Renal cortex interstitium (tissue), 11 donors: ENCODE measurements around the gene HOXD10. TPM values are rescaled to one million over a fixed set of nuclear protein-coding genes. Genes with fewer than 3 reads are reported as not detected.

ENCODE experiments used
- DNase-seq, 11 donors: peaks; one replicate each; pipeline ENCODE4 v3.0.0-alpha.2; 2013; ENCODE audit warnings: low read depth in 9 of 11, low spot score in 4 of 11; ENCODE audit errors: extremely low read depth in 1 of 11
- polyA plus RNA-seq, 3 donors: library from polyadenylated mRNA; unstranded; fragments of 120-200 nt; gene quantifications; one replicate each; pipeline ENCODE4 v1.2.1, GENCODE V29; 2013; ENCODE audit not compliant: insufficient read length in 3 of 3

HOXD10 gene
- polyA plus RNA-seq, 3 donors: 163 to 188 (median 178) TPM

- DNase-seq: no peak
Observed at GRCh38 chr2:176164201-176164600, 47.6 kb downstream of the HOXD10 start.

- peak in 1 of 11 donors; percentile 84 for DNase-seq
Observed at GRCh38 chr2:176164611-176165369, 48.2 kb downstream of the HOXD10 start.

GRCh38 chr2:176165370-176166050 lies 48.9 kb downstream of the HOXD10 start:
- no peak for DNase-seq

- no peak for DNase-seq
Observed at GRCh38 chr2:176166272-176166671, 49.7 kb downstream of the HOXD10 start.

- no peak for DNase-seq
Observed at GRCh38 chr2:176167398-176167797, 50.8 kb downstream of the HOXD10 start.

- DNase-seq: no peak
Observed at GRCh38 chr2:176169181-176169580, 52.6 kb downstream of the HOXD10 start.

Other genes starting within 250 kb of the HOXD10 start
- gene LNPK, start 114.5 kb upstream of the HOXD10 start, polyA plus RNA-seq: 10 to 100 TPM; 20.8 to 28.3 (median 26.6) TPM
- not detected for gene EVX2, start 32.8 kb upstream of the HOXD10 start, polyA plus RNA-seq
- under 1 TPM; 0.14 to 0.22 (median 0.17) TPM for gene HOXD13, start 24.1 kb upstream of the HOXD10 start, polyA plus RNA-seq
- under 1 TPM; 0.26 to 0.76 (median 0.62) TPM for gene HOXD12, start 17.0 kb upstream of the HOXD10 start, polyA plus RNA-seq
- gene HOXD11, start 9.5 kb upstream of the HOXD10 start, polyA plus RNA-seq: 10 to 100 TPM; 55.1 to 72.7 (median 67.2) TPM
- 10 to 100 TPM; 74.3 to 99.6 (median 80.9) TPM for gene HOXD9, start 5.9 kb downstream of the HOXD10 start, polyA plus RNA-seq
- gene HOXD8, start 12.9 kb downstream of the HOXD10 start, polyA plus RNA-seq: 100 to 1,000 TPM; 169 to 187 (median 181) TPM
- gene HOXD4, start 34.8 kb downstream of the HOXD10 start, polyA plus RNA-seq: 10 to 100 TPM; 47.8 to 80.8 (median 56.1) TPM
- gene HOXD3, start 40.5 kb downstream of the HOXD10 start, polyA plus RNA-seq: 10 to 100 TPM; 25.3 to 30.3 (median 26.5) TPM
- 10 to 100 TPM in 2 of 3 donors, 1 to 10 TPM in 1; 9.8 to 12.4 (median 10.4) TPM for gene HOXD1, start 71.9 kb downstream of the HOXD10 start, polyA plus RNA-seq
- 10 to 100 TPM; 80.8 to 99.6 (median 91.0) TPM for gene MTX2, start 152.7 kb downstream of the HOXD10 start, polyA plus RNA-seq